ENCODE measurements around the gene OSBPL10. TPM values are rescaled to one million over a fixed set of nuclear protein-coding genes. Genes with fewer than 3 reads are reported as not detected.

Gene OSBPL10
- polyA plus RNA-seq, 1 donor from 2014 or later = 2.0 TPM

DNA sequence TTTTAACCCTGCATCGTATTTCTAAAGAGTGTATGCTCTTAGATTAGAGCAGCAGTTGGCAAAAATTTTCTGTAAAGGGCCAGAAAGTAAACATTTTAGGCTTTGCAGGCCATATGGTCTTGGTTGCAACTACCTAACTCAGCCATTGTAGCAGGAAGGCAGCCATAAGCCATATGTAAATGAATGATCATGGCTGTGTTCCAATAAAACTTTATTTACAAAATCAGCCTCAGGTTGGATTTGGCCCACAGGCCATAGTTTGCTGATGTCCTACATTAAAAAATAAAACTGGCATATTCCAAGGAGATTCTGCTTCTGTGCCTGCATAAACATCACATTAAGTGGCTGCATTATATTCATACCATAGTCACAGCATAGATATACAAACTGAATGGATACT, 313.5 kb downstream of the OSBPL10 start:
- Histone ChIP-seq H3K4me2 (ENCODE audit: low read length) (no peak overlapping the region), H4K20me1 (ENCODE audit: insufficient read depth) (no peaks in the 10 kb centered on the region), H3K9ac (ENCODE audit: low read length) (no peak overlapping the region), H3K36me3 (ENCODE audit: insufficient read depth, low read length) (no peaks in the 10 kb centered on the region), H3F3A (ENCODE audit: insufficient read depth, low read length, poor library complexity, severe bottlenecking) (no peaks in the 10 kb centered on the region), H3K9me2 (ENCODE audit: insufficient read depth, low read length) (no peaks in the 10 kb centered on the region), H3K79me2 (replicated peaks; ENCODE audit: insufficient read depth, low read length) (no peaks in the 10 kb centered on the region), H2AFZ (ENCODE audit: low read depth, low read length) (no peak overlapping the region), H3K27ac (ENCODE audit: low read length) (no peak overlapping the region), H3K9me3 (ENCODE audit: low read length) (no peaks in the 10 kb centered on the region), H3K27me3 (ENCODE audit: insufficient read depth, low read depth, low read length) (no peaks in the 10 kb centered on the region), H3K4me3 (ENCODE audit: low read length) (no peak overlapping the region)
- no peak for TF ChIP-seq MXI1 (conservative IDR thresholded peaks at IDR 0.05; ENCODE audit: poor library complexity, severe bottlenecking)
- TF ChIP-seq EP300 (conservative IDR thresholded peaks at IDR 0.05; ENCODE audit: poor library complexity, severe bottlenecking) = no peak

DNA sequence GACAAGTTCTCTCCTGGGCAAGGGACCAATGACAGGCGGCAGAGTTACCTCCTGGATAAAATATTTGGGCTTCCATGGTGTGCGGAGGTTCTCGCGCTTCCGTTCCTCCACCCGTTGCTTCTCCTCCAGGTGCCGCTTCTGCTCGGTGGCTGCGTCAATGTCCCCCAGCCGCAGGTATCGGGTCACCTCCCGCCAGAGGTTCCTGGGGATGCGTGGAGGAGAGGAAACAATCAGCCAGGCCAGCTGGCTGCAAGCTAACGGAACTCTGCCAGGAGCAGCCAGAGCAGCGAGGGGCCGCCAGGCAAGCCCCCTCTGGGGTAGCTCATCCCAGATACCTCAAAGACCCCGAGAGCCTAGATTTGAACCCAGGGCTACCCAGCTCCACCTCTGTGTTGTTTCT, 317.0 kb downstream of the OSBPL10 start:
- no peak for TF ChIP-seq EZH2 (IDR thresholded peaks at IDR 0.05; ENCODE audit: borderline replicate concordance, insufficient read depth, low read length, poor library complexity, severe bottlenecking)
- no peak for TF ChIP-seq POLR2AphosphoS5 (IDR thresholded peaks at IDR 0.05)
- TF ChIP-seq, protein P1, sequence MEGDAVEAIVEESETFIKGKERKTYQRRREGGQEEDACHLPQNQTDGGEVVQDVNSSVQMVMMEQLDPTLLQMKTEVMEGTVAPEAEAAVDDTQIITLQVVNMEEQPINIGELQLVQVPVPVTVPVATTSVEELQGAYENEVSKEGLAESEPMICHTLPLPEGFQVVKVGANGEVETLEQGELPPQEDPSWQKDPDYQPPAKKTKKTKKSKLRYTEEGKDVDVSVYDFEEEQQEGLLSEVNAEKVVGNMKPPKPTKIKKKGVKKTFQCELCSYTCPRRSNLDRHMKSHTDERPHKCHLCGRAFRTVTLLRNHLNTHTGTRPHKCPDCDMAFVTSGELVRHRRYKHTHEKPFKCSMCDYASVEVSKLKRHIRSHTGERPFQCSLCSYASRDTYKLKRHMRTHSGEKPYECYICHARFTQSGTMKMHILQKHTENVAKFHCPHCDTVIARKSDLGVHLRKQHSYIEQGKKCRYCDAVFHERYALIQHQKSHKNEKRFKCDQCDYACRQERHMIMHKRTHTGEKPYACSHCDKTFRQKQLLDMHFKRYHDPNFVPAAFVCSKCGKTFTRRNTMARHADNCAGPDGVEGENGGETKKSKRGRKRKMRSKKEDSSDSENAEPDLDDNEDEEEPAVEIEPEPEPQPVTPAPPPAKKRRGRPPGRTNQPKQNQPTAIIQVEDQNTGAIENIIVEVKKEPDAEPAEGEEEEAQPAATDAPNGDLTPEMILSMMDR (IDR thresholded peaks at IDR 0.05; ENCODE audit: poor library complexity, severe bottlenecking) = no peak
- TF ChIP-seq MXI1 (conservative IDR thresholded peaks at IDR 0.05; ENCODE audit: poor library complexity, severe bottlenecking) = no peak
- no peak for TF ChIP-seq TAF1 (IDR thresholded peaks at IDR 0.05; ENCODE audit: low read depth)
- TF ChIP-seq REST (IDR thresholded peaks at IDR 0.05; ENCODE audit: borderline replicate concordance) = no peak
- TF ChIP-seq RAD21 (conservative IDR thresholded peaks at IDR 0.05) = no peak
- TF ChIP-seq SMC3 (conservative IDR thresholded peaks at IDR 0.05; ENCODE audit: poor library complexity) = no peak
- TF ChIP-seq EP300 (conservative IDR thresholded peaks at IDR 0.05; ENCODE audit: poor library complexity, severe bottlenecking) = no peak
- H3K27me3 ChIP-seq (ENCODE audit: insufficient read depth, low read depth, low read length) = no peaks in the 10 kb centered on the region
- H3K27ac ChIP-seq (ENCODE audit: low read length) = no peak overlapping the region
- H4K20me1 ChIP-seq (ENCODE audit: insufficient read depth) = no peaks in the 10 kb centered on the region
- H2AFZ ChIP-seq (ENCODE audit: low read depth, low read length) = no peak overlapping the region
- H3K4me3 ChIP-seq (ENCODE audit: low read length) = no peak overlapping the region
- no peaks in the 10 kb centered on the region for H3K36me3 ChIP-seq (ENCODE audit: insufficient read depth, low read length)
- H3K9me3 ChIP-seq (ENCODE audit: low read length) = no peaks in the 10 kb centered on the region
- H3K9ac ChIP-seq (ENCODE audit: low read length) = no peak overlapping the region
- no peaks in the 10 kb centered on the region for H3K9me2 ChIP-seq (ENCODE audit: insufficient read depth, low read length)
- H3K4me2 ChIP-seq (ENCODE audit: low read length) = no peak overlapping the region
- no peaks in the 10 kb centered on the region for H3F3A ChIP-seq (ENCODE audit: insufficient read depth, low read length, poor library complexity, severe bottlenecking)
- no peaks in the 10 kb centered on the region for H3K79me2 ChIP-seq (replicated peaks; ENCODE audit: insufficient read depth, low read length)

All from neural cell (in vitro differentiated cells).